Endothelial cell (in vitro differentiated cells): ENCODE measurements around the gene KHDC3L. TPM values are rescaled to one million over a fixed set of nuclear protein-coding genes. Genes with fewer than 3 reads are reported as not detected.

ENCODE experiments used
- DNase-seq: peaks from one replicate; pipeline ENCODE4 v3.0.0; 2021; ENCODE audit warnings: low spot score
- H3K27ac Mint-ChIP-seq: one replicate; pipeline ENCODE4 v1.8.0; 2021; ENCODE audit warnings: mixed read lengths, inconsistent platforms; ENCODE audit not compliant: unreplicated experiment
- H3K27me3 Mint-ChIP-seq: one replicate; pipeline ENCODE4 v1.8.0; 2021; ENCODE audit warnings: mild to moderate bottlenecking, moderate library complexity, mixed read lengths, inconsistent platforms; ENCODE audit not compliant: unreplicated experiment
- H3K36me3 Mint-ChIP-seq: one replicate; pipeline ENCODE4 v1.8.0; 2021; ENCODE audit warnings: mild to moderate bottlenecking, low read depth, mixed read lengths, inconsistent platforms; ENCODE audit not compliant: unreplicated experiment
- H3K4me1 Mint-ChIP-seq: one replicate; pipeline ENCODE4 v1.8.0; 2021; ENCODE audit warnings: mild to moderate bottlenecking, mixed read lengths, inconsistent platforms; ENCODE audit not compliant: unreplicated experiment
- H3K4me3 Mint-ChIP-seq: one replicate; pipeline ENCODE4 v1.8.0; 2021; ENCODE audit warnings: mild to moderate bottlenecking, mixed read lengths, inconsistent platforms; ENCODE audit not compliant: unreplicated experiment
- H3K9me3 Mint-ChIP-seq: one replicate; pipeline ENCODE4 v1.8.0; 2021; ENCODE audit warnings: mixed read lengths, inconsistent platforms; ENCODE audit not compliant: unreplicated experiment
- total RNA-seq: library from RNA; stranded (reverse); fragmentation: NEBNext Ultra II Directional; extraction: Animal tissue kit (Norgen Biotek cat#: 25700); gene quantifications from one replicate; pipeline ENCODE4 v1.2.1, GENCODE V29; 2021; ENCODE audit not compliant: unreplicated experiment
- TF ChIP-seq, protein P1 (sequence below): fragments of 200-600 bp; sonication (generic); IDR thresholded peaks from one replicate; pipeline ENCODE4 v1.5.0; 2021; ENCODE audit warnings: antibody characterized with exemption; ENCODE audit not compliant: unreplicated experiment

The KHDC3L gene
- total RNA-seq, 1 donor from 2014 or later = not detected

DNA sequence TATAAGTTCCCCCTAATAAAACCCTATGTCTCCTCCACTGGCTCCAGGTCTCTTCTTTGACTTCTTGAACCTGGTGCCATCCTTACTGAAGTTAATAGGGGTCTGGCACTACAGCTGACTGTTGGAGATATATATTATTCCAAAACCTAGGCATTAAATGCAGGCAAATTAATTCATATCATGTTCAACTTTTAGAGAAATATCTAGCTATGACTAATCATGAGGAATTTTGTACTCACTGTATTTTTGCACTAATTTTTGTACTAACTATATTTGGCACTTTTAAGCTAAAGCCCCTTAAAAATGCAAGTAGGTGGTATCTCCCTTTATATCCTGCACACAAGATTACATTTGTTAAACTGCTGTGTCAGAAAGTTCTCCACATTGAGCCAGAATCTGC lies 19.3 kb upstream of the KHDC3L start:
- H3K4me1 Mint-ChIP-seq = no peaks in the 10 kb centered on the region
- TF ChIP-seq, protein P1, sequence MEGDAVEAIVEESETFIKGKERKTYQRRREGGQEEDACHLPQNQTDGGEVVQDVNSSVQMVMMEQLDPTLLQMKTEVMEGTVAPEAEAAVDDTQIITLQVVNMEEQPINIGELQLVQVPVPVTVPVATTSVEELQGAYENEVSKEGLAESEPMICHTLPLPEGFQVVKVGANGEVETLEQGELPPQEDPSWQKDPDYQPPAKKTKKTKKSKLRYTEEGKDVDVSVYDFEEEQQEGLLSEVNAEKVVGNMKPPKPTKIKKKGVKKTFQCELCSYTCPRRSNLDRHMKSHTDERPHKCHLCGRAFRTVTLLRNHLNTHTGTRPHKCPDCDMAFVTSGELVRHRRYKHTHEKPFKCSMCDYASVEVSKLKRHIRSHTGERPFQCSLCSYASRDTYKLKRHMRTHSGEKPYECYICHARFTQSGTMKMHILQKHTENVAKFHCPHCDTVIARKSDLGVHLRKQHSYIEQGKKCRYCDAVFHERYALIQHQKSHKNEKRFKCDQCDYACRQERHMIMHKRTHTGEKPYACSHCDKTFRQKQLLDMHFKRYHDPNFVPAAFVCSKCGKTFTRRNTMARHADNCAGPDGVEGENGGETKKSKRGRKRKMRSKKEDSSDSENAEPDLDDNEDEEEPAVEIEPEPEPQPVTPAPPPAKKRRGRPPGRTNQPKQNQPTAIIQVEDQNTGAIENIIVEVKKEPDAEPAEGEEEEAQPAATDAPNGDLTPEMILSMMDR = no peak

DNA sequence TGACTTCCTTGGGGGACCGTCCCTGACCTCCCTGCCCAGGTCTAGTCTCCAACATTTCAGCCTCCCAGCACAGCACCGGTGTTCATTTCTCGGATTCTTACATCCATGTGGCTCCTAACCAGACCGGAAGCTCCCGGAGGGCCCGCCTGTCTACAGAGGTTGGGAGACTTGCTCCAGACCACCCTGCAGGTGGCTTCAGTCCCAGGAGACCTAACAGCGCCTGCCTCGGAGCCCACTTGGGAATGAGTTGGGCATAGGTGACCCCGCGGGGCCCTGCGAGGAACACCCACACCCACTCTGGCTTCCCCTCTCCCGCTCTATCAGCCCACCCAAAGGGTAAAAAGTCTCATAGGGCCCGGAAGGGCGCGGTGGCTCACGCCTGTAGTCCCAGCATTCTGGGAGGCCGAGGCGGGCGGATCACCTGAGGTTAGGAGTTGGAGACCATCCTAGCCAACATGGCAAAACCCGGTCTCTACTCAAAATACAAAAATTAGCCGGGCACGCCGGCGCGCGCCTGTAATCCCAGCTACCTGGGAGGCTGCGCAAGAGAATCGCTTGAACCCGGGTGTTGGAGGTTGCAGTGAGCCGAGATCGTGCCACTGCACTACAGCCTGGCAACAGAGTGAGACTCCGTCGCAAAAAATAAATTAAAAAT lies 13.8 kb upstream of the KHDC3L start:
- peaks cover 5% of the 10 kb centered on the region for H3K4me1 Mint-ChIP-seq
- DNase-seq = no peak
- TF ChIP-seq, protein P1 = no peak
- H3K4me3 Mint-ChIP-seq = no peak overlapping the region
- no peaks in the 10 kb centered on the region for H3K36me3 Mint-ChIP-seq
- no peak overlapping the region for H3K27ac Mint-ChIP-seq
- no peaks in the 10 kb centered on the region for H3K9me3 Mint-ChIP-seq
- no peaks in the 10 kb centered on the region for H3K27me3 Mint-ChIP-seq

More for the DNA sequence above, 19.3 kb upstream of the KHDC3L start:
- Mint-ChIP-seq H3K9me3 (no peaks in the 10 kb centered on the region), H3K27me3 (no peaks in the 10 kb centered on the region), H3K27ac (no peak overlapping the region), H3K36me3 (no peaks in the 10 kb centered on the region), H3K4me3 (no peak overlapping the region)
- no peak for DNase-seq

DNA sequence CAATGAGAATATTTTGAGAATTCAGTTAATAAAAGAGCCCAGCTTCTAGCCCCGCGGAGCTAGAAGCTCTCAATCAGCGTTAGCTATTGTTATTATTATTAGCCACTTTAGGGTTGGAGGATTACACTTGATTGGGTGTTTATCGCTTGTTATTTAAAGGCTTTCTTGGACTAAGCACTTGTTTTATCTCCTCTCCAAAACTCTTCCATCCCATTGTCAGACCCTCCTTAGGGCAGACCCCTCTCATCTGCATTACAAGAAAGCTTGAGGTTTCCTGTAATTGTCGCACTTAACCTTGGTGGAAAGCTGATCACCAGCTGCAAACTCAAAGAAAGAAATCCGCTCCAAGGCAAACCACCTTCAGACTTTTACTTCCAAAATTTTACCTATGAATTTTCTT lies 13.1 kb upstream of the KHDC3L start:
- peaks cover 5% of the 10 kb centered on the region for H3K4me1 Mint-ChIP-seq

DNA sequence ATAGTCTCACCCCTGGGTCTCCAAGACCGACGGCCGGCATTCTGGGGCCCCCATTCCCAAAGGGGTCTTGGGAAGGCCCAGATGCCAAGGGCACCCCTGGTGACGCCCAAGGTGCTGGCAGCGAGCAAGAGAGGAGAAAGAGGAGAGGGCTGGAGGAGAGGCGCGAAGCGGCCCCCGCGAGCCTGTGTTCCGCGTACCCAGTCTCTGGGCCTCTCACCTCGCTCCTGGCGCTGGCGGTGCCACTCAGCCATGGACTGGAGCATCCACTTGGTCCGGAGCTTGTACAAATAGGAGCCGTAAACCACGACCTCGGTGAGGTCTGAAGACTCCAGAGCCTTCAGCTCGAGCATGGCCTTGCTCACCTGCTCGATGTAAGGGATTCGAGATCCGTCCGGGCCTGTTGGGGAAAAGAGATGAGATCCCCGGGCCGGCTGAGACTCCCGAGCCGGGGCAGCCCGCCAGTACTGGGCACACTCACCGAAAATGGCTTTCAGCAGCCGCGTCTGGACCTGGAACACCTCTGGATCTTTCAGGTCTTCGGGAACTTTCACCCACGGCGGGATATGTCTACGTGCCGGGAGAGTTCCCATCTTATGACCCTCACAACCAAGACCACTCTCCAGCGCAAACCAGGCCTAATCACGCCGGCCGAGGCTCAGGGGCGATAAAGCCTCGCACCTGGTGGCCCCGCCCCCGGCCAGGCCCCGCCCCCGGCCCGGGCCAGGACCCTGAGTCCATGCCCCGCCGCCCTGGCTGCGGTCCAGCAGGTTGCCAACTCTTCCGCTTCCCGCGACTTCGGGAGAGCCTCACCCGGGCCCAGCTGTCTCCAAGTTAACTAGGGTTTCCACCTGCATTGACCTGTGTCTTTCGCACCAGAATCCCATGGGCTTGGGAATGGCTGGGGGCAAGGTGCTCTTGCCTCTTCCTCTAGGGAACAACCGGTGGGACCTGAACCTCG lies 8.5 kb upstream of the KHDC3L start, which contains the start of gene DPPA5:
DPPA5 (minus strand) TSS at position 641 of the 958 bp plus-strand sequence; CDS start at position 590, 51 bp downstream.
- Mint-ChIP-seq H3K4me3 (no peak within 1 kb of the TSS), H3K4me1 (peaks cover 5% of the 10 kb centered on the region), H3K27me3 (no peaks in the 10 kb centered on the region), H3K9me3 (no peaks in the 10 kb centered on the region), H3K36me3 (peaks cover 2% of the 10 kb centered on the region), H3K27ac (peak within 1 kb of the TSS; percentile 24)
- DNase-seq = no peak
- TF ChIP-seq, protein P1 = no peak

More for the DNA sequence above, 13.1 kb upstream of the KHDC3L start:
- Mint-ChIP-seq H3K27me3 (no peaks in the 10 kb centered on the region), H3K9me3 (no peaks in the 10 kb centered on the region), H3K4me3 (no peak overlapping the region), H3K36me3 (no peaks in the 10 kb centered on the region), H3K27ac (no peak overlapping the region)
- TF ChIP-seq, protein P1 = no peak
- DNase-seq = no peak
